Measurements from ENCODE around the gene SPN. TPM values are rescaled to one million over a fixed set of nuclear protein-coding genes. Genes with fewer than 3 reads are reported as not detected.
"Not testable (repeated sequence)": the region's sequence is repeated elsewhere in the genome, so short reads cannot be mapped to it uniquely, and the experiment has no call there.

The SPN gene
- polyA plus RNA-seq, 1 donor: 6.8 TPM

- WGBS (ENCODE audit: insufficient coverage, low lambda C conversion rate): 86% methylated on average over 1 of the region's 4 CpGs
- no peaks in the 10 kb centered on the region for H3K4me1 ChIP-seq (ENCODE audit: control insufficient read depth, insufficient read depth, low read length)
- no peaks in the 10 kb centered on the region for H3K27me3 ChIP-seq (ENCODE audit: control insufficient read depth, insufficient read depth, low read length)
- peak in 1 of 2 donors; percentile 52 for DNase-seq
- no peaks in the 10 kb centered on the region for H3K9me3 ChIP-seq (ENCODE audit: control insufficient read depth, low read depth, low read length)
- no peak overlapping the region for H3K27ac ChIP-seq (ENCODE audit: low read length)
- H3K36me3 ChIP-seq (ENCODE audit: control insufficient read depth, insufficient read depth, low read length): no peaks in the 10 kb centered on the region
- H3K4me3 ChIP-seq (ENCODE audit: low read length): no peak overlapping the region
These were observed 17.3 kb upstream of the SPN start for GRCh38 chr16:29645694-29646187.

GRCh38 chr16:29646947-29647346 is 16.1 kb upstream of the SPN start:
- no CpG with 5 or more reads among the region's 3 CpGs for whole genome bisulfite sequencing (ENCODE audit: insufficient coverage, low lambda C conversion rate)
- H3K9me3 ChIP-seq (ENCODE audit: control insufficient read depth, low read depth, low read length): no peaks in the 10 kb centered on the region
- no peak overlapping the region for H3K4me3 ChIP-seq (ENCODE audit: low read length)
- no peaks in the 10 kb centered on the region for H3K27me3 ChIP-seq (ENCODE audit: control insufficient read depth, insufficient read depth, low read length)
- no peaks in the 10 kb centered on the region for H3K4me1 ChIP-seq (ENCODE audit: control insufficient read depth, insufficient read depth, low read length)
- H3K27ac ChIP-seq (ENCODE audit: low read length): no peak overlapping the region
- DNase-seq: no peak
- H3K36me3 ChIP-seq (ENCODE audit: control insufficient read depth, insufficient read depth, low read length): no peaks in the 10 kb centered on the region

- Histone ChIP-seq H3K36me3 (ENCODE audit: control insufficient read depth, insufficient read depth, low read length) (no peaks in the 10 kb centered on the region), H3K4me3 (ENCODE audit: low read length) (no peak overlapping the region), H3K4me1 (ENCODE audit: control insufficient read depth, insufficient read depth, low read length) (no peaks in the 10 kb centered on the region), H3K27ac (ENCODE audit: low read length) (no peak overlapping the region), H3K27me3 (ENCODE audit: control insufficient read depth, insufficient read depth, low read length) (no peaks in the 10 kb centered on the region), H3K9me3 (ENCODE audit: control insufficient read depth, low read depth, low read length) (no peaks in the 10 kb centered on the region)
- no peak for DNase-seq
- 20% methylated on average over 1 of the region's 9 CpGs for WGBS (ENCODE audit: insufficient coverage, low lambda C conversion rate)
These were observed 13.2 kb upstream of the SPN start for GRCh38 chr16:29649588-29650494.

- no peaks in the 10 kb centered on the region for H3K4me1 ChIP-seq (ENCODE audit: control insufficient read depth, insufficient read depth, low read length)
- no peak overlapping the region for H3K27ac ChIP-seq (ENCODE audit: low read length)
- no peak for DNase-seq
- no peaks in the 10 kb centered on the region for H3K9me3 ChIP-seq (ENCODE audit: control insufficient read depth, low read depth, low read length)
- H3K36me3 ChIP-seq (ENCODE audit: control insufficient read depth, insufficient read depth, low read length): no peaks in the 10 kb centered on the region
- H3K4me3 ChIP-seq (ENCODE audit: low read length): no peak overlapping the region
- WGBS (ENCODE audit: insufficient coverage, low lambda C conversion rate): 100% methylated on average over 2 of the region's 2 CpGs
- no peaks in the 10 kb centered on the region for H3K27me3 ChIP-seq (ENCODE audit: control insufficient read depth, insufficient read depth, low read length)
These were observed 12.3 kb upstream of the SPN start for GRCh38 chr16:29650771-29651170.

- no peak overlapping the region for H3K4me3 ChIP-seq (ENCODE audit: low read length)
- no peak for DNase-seq
- H3K9me3 ChIP-seq (ENCODE audit: control insufficient read depth, low read depth, low read length): no peaks in the 10 kb centered on the region
- no CpG with 5 or more reads among the region's 2 CpGs for WGBS (ENCODE audit: insufficient coverage, low lambda C conversion rate)
- H3K27ac ChIP-seq (ENCODE audit: low read length): no peak overlapping the region
- no peaks in the 10 kb centered on the region for H3K4me1 ChIP-seq (ENCODE audit: control insufficient read depth, insufficient read depth, low read length)
- no peaks in the 10 kb centered on the region for H3K36me3 ChIP-seq (ENCODE audit: control insufficient read depth, insufficient read depth, low read length)
- no peaks in the 10 kb centered on the region for H3K27me3 ChIP-seq (ENCODE audit: control insufficient read depth, insufficient read depth, low read length)
These were observed 11.2 kb upstream of the SPN start for GRCh38 chr16:29651774-29652349.

DNA sequence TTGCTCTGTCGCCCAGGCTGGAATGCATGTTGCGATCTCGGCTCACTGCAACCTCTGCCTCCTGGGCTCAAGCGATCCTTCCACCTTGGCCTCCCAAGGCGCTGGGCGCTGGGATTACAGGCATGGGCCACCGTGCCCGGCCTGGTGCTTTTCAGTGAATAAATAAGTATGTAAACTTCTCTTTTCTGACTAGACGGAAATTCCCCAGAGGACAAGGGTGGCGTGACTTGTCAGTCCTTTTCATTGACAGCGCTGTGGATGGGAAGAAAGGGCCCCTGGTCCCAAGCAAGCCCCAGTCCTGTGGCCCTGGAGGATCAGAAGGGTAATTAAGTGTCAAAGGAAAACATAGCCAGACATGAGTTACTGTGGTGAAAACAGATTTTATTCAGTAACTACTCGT is 9.6 kb upstream of the SPN start:
- Histone ChIP-seq H3K36me3 (ENCODE audit: control insufficient read depth, insufficient read depth, low read length) (no peaks in the 10 kb centered on the region), H3K4me3 (ENCODE audit: low read length) (no peak overlapping the region), H3K9me3 (ENCODE audit: control insufficient read depth, low read depth, low read length) (no peaks in the 10 kb centered on the region), H3K27ac (ENCODE audit: low read length) (no peak overlapping the region), H3K4me1 (ENCODE audit: control insufficient read depth, insufficient read depth, low read length) (no peaks in the 10 kb centered on the region), H3K27me3 (ENCODE audit: control insufficient read depth, insufficient read depth, low read length) (no peaks in the 10 kb centered on the region)
- WGBS (ENCODE audit: insufficient coverage, low lambda C conversion rate): no CpG with 5 or more reads among the region's 12 CpGs
- DNase-seq: no peak

DNA sequence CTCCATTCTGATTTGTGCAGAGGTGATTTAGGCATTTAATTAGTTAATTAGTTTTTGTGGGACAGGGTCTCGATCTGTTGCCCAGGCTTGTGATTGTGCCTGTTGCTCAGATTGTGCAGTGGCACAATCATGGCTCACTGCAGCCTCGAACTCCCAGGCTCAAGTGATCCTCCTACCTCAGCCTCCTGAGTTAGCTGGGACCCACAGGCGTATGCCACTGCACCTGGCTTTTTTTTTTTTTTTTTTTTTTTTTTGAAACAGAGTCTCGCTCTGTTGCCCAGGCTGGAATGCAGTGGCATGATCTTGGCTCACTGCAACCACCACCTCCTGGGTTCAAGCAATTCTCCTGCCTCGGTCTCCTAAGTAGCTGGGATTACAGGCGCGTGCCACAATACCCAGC is 9.2 kb upstream of the SPN start:
- H3K36me3 ChIP-seq (ENCODE audit: control insufficient read depth, insufficient read depth, low read length); H3K4me1 ChIP-seq (ENCODE audit: control insufficient read depth, insufficient read depth, low read length); H3K27ac ChIP-seq (ENCODE audit: low read length); H3K4me3 ChIP-seq (ENCODE audit: low read length); DNase-seq; H3K27me3 ChIP-seq (ENCODE audit: control insufficient read depth, insufficient read depth, low read length); H3K9me3 ChIP-seq (ENCODE audit: control insufficient read depth, low read depth, low read length): not testable (repeated sequence)
- WGBS (ENCODE audit: insufficient coverage, low lambda C conversion rate): no CpG with 5 or more reads among the region's 7 CpGs

DNA sequence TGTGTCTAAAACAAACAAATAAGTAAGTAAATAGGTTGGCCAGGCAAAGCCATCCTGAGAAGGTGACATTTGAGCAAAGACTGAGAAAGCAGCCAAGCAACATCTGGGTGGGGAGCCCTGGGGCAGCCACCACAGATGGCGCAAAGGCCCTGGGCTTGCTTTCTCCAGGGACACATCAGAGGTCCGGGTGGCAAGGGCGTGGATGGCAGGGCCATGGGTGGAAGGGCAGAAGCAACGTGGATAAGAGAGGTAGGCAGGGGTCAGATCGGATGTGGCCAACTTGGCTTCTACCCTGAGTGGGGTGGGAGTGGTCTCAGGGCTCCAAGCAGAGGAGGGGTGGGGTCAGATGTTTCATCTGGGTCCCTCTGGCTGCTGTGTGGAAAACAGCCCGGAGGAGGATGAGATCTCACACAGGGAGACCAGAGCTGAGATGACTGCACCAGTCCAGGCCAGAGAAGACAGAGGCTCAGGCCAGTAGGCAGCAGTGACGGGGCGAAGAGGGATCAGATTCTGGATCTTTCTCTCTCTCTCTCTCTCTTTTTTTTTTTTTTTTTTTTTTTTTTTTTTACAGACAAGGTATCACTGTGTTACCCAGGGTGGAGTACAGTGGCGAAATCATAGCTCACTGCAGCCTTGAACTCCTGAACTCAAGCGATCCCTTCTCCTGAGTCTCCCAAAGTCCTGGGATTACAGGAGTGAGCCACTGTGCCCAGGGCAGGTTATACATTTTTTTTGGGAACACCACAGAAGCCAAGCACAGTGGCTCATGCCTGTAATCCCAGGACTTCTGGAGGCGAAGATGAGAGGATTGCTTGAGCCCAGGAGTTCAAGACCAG is 6.1 kb upstream of the SPN start:
- H3K4me1 ChIP-seq (ENCODE audit: control insufficient read depth, insufficient read depth, low read length): no peaks in the 10 kb centered on the region
- no peaks in the 10 kb centered on the region for H3K27me3 ChIP-seq (ENCODE audit: control insufficient read depth, insufficient read depth, low read length)
- no peak overlapping the region for H3K27ac ChIP-seq (ENCODE audit: low read length)
- DNase-seq: no peak
- WGBS (ENCODE audit: insufficient coverage, low lambda C conversion rate): no CpG with 5 or more reads among the region's 11 CpGs
- no peaks in the 10 kb centered on the region for H3K36me3 ChIP-seq (ENCODE audit: control insufficient read depth, insufficient read depth, low read length)
- no peaks in the 10 kb centered on the region for H3K9me3 ChIP-seq (ENCODE audit: control insufficient read depth, low read depth, low read length)
- no peak overlapping the region for H3K4me3 ChIP-seq (ENCODE audit: low read length)

DNA sequence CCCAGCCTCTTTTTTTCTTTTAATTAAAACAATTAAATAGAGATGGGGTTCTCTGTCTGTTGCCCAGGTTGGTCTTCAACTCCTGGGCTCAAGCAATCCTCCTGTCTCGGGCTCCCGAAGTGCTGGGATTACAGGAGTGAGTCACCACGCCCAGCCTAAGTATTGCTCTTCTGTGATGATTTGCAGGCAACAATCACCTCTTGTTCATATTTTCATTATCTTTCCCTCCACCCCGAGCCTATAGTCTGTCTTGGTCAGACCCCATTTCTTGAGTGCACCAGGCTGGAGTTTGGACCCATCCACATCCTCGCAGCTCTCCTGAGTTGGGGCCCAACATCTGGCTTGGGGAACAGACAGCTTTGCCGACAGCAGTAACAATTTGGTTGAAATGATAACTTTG is 4.3 kb upstream of the SPN start:
- Histone ChIP-seq H3K4me1 (ENCODE audit: control insufficient read depth, insufficient read depth, low read length) (no peaks in the 10 kb centered on the region), H3K27me3 (ENCODE audit: control insufficient read depth, insufficient read depth, low read length) (no peaks in the 10 kb centered on the region), H3K27ac (ENCODE audit: low read length) (no peak overlapping the region), H3K9me3 (ENCODE audit: control insufficient read depth, low read depth, low read length) (no peaks in the 10 kb centered on the region), H3K4me3 (ENCODE audit: low read length) (no peak overlapping the region), H3K36me3 (ENCODE audit: control insufficient read depth, insufficient read depth, low read length) (no peaks in the 10 kb centered on the region)
- DNase-seq: peak in 1 of 2 donors; percentile 56
- no CpG with 5 or more reads among the region's 6 CpGs for WGBS (ENCODE audit: insufficient coverage, low lambda C conversion rate)

- H3K4me3 ChIP-seq (ENCODE audit: low read length): no peak overlapping the region
- no peak overlapping the region for H3K27ac ChIP-seq (ENCODE audit: low read length)
- DNase-seq: no peak
These were observed 883 bp upstream of the SPN start for GRCh38 chr16:29662000-29662728.

More at GRCh38 chr16:29662000-29662728, 883 bp upstream of the SPN start:
- Histone ChIP-seq H3K36me3 (ENCODE audit: control insufficient read depth, insufficient read depth, low read length) (no peaks in the 10 kb centered on the region), H3K4me1 (ENCODE audit: control insufficient read depth, insufficient read depth, low read length) (peaks cover 14% of the 10 kb centered on the region), H3K9me3 (ENCODE audit: control insufficient read depth, low read depth, low read length) (no peaks in the 10 kb centered on the region), H3K27me3 (ENCODE audit: control insufficient read depth, insufficient read depth, low read length) (no peaks in the 10 kb centered on the region)
- WGBS (ENCODE audit: insufficient coverage, low lambda C conversion rate): 90% methylated on average over 5 of the region's 17 CpGs

Data from large intestine (tissue), 3 donors.